ENCODE data around the gene GABRE. TPM values are rescaled to one million over a fixed set of nuclear protein-coding genes. Genes with fewer than 3 reads are reported as not detected.

Gene GABRE
- polyA plus RNA-seq, 1 donor from 2014 or later, result 0.10 TPM

DNA sequence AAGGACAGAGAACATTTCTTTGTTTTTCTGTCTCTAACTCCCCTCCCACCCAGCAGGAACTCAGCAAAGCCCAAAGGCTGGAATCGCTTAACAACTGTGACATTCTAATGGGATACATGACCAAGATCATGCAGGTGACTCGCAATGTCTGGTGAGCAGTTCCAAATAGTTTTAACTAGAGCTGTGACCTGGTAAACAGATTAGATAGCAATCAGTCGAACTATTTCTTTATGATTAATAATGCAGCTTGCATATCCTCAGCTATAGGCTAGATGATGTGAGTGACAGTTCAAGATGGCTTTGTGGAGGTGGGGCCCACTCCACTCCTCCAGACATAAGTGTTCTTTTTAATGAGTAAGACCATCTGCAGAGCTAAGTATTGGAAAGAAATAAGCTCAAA, 20.0 kb upstream of the GABRE start:
- H3K79me2 ChIP-seq (replicated peaks; ENCODE audit: insufficient read depth, low read length), result no peaks in the 10 kb centered on the region
- no peaks in the 10 kb centered on the region for H3K36me3 ChIP-seq (ENCODE audit: insufficient read depth, low read length)
- TF ChIP-seq, protein P1, sequence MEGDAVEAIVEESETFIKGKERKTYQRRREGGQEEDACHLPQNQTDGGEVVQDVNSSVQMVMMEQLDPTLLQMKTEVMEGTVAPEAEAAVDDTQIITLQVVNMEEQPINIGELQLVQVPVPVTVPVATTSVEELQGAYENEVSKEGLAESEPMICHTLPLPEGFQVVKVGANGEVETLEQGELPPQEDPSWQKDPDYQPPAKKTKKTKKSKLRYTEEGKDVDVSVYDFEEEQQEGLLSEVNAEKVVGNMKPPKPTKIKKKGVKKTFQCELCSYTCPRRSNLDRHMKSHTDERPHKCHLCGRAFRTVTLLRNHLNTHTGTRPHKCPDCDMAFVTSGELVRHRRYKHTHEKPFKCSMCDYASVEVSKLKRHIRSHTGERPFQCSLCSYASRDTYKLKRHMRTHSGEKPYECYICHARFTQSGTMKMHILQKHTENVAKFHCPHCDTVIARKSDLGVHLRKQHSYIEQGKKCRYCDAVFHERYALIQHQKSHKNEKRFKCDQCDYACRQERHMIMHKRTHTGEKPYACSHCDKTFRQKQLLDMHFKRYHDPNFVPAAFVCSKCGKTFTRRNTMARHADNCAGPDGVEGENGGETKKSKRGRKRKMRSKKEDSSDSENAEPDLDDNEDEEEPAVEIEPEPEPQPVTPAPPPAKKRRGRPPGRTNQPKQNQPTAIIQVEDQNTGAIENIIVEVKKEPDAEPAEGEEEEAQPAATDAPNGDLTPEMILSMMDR (IDR thresholded peaks at IDR 0.05; ENCODE audit: poor library complexity, severe bottlenecking), result no peak
- no peak for TF ChIP-seq RAD21 (conservative IDR thresholded peaks at IDR 0.05)
- no peak for TF ChIP-seq POLR2AphosphoS5 (IDR thresholded peaks at IDR 0.05)
- no peak for TF ChIP-seq SMC3 (conservative IDR thresholded peaks at IDR 0.05; ENCODE audit: poor library complexity)
- TF ChIP-seq, protein P2, sequence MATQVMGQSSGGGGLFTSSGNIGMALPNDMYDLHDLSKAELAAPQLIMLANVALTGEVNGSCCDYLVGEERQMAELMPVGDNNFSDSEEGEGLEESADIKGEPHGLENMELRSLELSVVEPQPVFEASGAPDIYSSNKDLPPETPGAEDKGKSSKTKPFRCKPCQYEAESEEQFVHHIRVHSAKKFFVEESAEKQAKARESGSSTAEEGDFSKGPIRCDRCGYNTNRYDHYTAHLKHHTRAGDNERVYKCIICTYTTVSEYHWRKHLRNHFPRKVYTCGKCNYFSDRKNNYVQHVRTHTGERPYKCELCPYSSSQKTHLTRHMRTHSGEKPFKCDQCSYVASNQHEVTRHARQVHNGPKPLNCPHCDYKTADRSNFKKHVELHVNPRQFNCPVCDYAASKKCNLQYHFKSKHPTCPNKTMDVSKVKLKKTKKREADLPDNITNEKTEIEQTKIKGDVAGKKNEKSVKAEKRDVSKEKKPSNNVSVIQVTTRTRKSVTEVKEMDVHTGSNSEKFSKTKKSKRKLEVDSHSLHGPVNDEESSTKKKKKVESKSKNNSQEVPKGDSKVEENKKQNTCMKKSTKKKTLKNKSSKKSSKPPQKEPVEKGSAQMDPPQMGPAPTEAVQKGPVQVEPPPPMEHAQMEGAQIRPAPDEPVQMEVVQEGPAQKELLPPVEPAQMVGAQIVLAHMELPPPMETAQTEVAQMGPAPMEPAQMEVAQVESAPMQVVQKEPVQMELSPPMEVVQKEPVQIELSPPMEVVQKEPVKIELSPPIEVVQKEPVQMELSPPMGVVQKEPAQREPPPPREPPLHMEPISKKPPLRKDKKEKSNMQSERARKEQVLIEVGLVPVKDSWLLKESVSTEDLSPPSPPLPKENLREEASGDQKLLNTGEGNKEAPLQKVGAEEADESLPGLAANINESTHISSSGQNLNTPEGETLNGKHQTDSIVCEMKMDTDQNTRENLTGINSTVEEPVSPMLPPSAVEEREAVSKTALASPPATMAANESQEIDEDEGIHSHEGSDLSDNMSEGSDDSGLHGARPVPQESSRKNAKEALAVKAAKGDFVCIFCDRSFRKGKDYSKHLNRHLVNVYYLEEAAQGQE (IDR thresholded peaks at IDR 0.05; ENCODE audit: borderline replicate concordance), result no peak
- no peak for TF ChIP-seq TAF1 (IDR thresholded peaks at IDR 0.05; ENCODE audit: low read depth)
- TF ChIP-seq EZH2 (IDR thresholded peaks at IDR 0.05; ENCODE audit: borderline replicate concordance, insufficient read depth, low read length, poor library complexity, severe bottlenecking), result no peak
- TF ChIP-seq EP300 (conservative IDR thresholded peaks at IDR 0.05; ENCODE audit: poor library complexity, severe bottlenecking), result no peak
- no peak for TF ChIP-seq MXI1 (conservative IDR thresholded peaks at IDR 0.05; ENCODE audit: poor library complexity, severe bottlenecking)

DNA sequence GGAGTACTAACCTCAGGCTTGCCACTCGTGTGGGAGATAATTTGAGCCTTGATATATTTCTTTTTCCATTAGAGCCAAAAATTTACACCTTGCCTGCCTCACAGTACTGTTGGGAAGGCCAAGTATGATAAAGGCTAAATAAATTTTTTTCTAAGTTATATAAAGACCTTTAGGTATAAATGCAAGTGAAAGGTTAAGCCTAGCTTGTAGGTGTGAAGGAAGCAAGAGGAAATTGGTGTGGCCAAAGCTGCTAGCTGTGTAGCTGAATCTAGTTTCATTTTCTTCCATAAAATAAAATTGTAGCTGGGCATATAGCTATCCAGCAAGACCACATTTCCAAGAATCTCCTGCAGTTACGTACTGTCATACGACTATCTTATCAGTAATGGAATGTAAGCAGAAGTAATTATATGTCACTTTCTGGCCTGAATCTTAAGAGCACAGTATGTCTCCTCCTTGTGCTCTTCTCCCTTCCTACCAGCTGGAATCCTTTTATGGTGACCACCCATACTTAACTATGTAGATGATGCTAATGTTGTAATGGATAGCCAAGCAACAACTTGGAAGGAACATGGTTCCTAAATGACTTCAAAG, 14.3 kb upstream of the GABRE start:
- Histone ChIP-seq H3K27me3 (ENCODE audit: insufficient read depth, low read depth, low read length) (no peaks in the 10 kb centered on the region), H3K79me2 (replicated peaks; ENCODE audit: insufficient read depth, low read length) (no peaks in the 10 kb centered on the region), H3K4me3 (ENCODE audit: low read length) (no peak overlapping the region), H3K4me2 (ENCODE audit: low read length) (no peak overlapping the region), H3K9me3 (ENCODE audit: low read length) (no peaks in the 10 kb centered on the region), H3F3A (ENCODE audit: insufficient read depth, low read length, poor library complexity, severe bottlenecking) (no peaks in the 10 kb centered on the region), H2AFZ (ENCODE audit: low read depth, low read length) (no peak overlapping the region), H3K27ac (ENCODE audit: low read length) (no peak overlapping the region), H3K9ac (ENCODE audit: low read length) (no peak overlapping the region), H3K36me3 (ENCODE audit: insufficient read depth, low read length) (no peaks in the 10 kb centered on the region), H3K9me2 (ENCODE audit: insufficient read depth, low read length) (no peaks in the 10 kb centered on the region), H4K20me1 (ENCODE audit: insufficient read depth) (no peaks in the 10 kb centered on the region)
- TF ChIP-seq POLR2AphosphoS5 (IDR thresholded peaks at IDR 0.05) (no peak), RAD21 (conservative IDR thresholded peaks at IDR 0.05) (no peak), MXI1 (conservative IDR thresholded peaks at IDR 0.05; ENCODE audit: poor library complexity, severe bottlenecking) (no peak), EP300 (conservative IDR thresholded peaks at IDR 0.05; ENCODE audit: poor library complexity, severe bottlenecking) (no peak), EZH2 (IDR thresholded peaks at IDR 0.05; ENCODE audit: borderline replicate concordance, insufficient read depth, low read length, poor library complexity, severe bottlenecking) (no peak), TAF1 (IDR thresholded peaks at IDR 0.05; ENCODE audit: low read depth) (no peak), SMC3 (conservative IDR thresholded peaks at IDR 0.05; ENCODE audit: poor library complexity) (no peak)
- TF ChIP-seq, protein P1 (IDR thresholded peaks at IDR 0.05; ENCODE audit: poor library complexity, severe bottlenecking), result no peak
- TF ChIP-seq, protein P2 (IDR thresholded peaks at IDR 0.05; ENCODE audit: borderline replicate concordance), result no peak

More for the DNA sequence above, 20.0 kb upstream of the GABRE start:
- H3K9me3 ChIP-seq (ENCODE audit: low read length), result no peaks in the 10 kb centered on the region
- no peak overlapping the region for H3K27ac ChIP-seq (ENCODE audit: low read length)
- no peak overlapping the region for H3K4me3 ChIP-seq (ENCODE audit: low read length)
- H2AFZ ChIP-seq (ENCODE audit: low read depth, low read length), result no peak overlapping the region
- H3K4me2 ChIP-seq (ENCODE audit: low read length), result no peak overlapping the region
- no peaks in the 10 kb centered on the region for H3K27me3 ChIP-seq (ENCODE audit: insufficient read depth, low read depth, low read length)
- H4K20me1 ChIP-seq (ENCODE audit: insufficient read depth), result no peaks in the 10 kb centered on the region
- no peak overlapping the region for H3K9ac ChIP-seq (ENCODE audit: low read length)
- no peaks in the 10 kb centered on the region for H3F3A ChIP-seq (ENCODE audit: insufficient read depth, low read length, poor library complexity, severe bottlenecking)
- no peaks in the 10 kb centered on the region for H3K9me2 ChIP-seq (ENCODE audit: insufficient read depth, low read length)

Measured in neural cell (in vitro differentiated cells).